Embryonic facial prominence (tissue), 1 donor: ENCODE data around the gene PDLIM4.
A peak's percentile ranks its signal among the peaks of the same experiment; 100 is the strongest.

Experiments used
- DNase-seq: peaks from one replicate; pipeline ENCODE4 v3.0.0-alpha.2; 2016; ENCODE audit errors: extremely low spot score

PDLIM4 gene, protein sequence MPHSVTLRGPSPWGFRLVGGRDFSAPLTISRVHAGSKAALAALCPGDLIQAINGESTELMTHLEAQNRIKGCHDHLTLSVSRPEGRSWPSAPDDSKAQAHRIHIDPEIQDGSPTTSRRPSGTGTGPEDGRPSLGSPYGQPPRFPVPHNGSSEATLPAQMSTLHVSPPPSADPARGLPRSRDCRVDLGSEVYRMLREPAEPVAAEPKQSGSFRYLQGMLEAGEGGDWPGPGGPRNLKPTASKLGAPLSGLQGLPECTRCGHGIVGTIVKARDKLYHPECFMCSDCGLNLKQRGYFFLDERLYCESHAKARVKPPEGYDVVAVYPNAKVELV

DNA sequence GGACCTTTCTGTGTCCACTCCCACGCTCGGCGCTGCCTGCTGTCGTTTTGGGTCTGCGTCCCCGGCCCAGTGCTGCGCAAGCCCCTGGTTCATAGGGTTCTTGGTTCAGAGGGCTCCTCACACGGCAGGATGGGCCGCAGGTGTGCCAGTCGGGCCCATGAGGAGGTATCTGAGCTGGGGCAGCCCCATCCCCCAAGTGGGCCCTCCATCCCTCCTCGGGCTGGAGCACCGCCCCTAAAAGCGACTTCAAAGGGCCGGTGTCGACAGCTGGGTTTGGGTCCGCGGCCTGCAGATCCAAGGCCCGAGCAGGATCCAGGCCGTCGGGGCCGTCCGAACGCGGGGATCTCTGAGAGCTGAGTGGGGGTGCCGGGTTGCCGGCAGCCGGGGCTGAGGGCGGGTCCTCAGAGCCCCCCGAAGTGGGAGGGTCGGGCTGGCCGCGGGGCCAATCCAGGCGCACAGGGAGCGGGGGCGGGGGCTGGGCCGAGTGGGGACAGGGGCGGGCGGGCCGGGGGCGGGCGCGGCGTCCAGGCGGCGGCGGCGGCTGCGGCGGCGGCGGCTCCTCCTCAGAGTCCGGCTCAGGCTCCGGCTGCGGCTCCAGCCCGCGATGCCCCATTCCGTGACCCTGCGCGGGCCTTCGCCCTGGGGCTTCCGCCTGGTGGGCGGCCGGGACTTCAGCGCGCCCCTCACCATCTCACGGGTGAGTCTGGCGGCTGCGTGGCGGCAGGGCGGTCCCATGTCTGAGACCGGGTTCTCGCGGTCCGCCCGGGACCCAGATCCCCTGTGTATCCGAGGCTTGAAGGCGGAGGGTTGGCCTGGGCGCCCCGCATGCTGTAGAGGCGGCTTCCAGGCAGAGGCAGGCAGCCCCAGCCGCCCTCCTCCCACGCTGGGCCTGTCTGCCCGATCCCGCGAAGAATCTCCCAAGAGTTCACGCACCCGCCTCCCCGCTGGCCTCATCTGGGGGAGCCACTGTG is at the start of gene PDLIM4:
Gene PDLIM4 (plus strand): TSS at position 566 of the 971 bp plus-strand sequence. CDS start 39 bp downstream, at position 605.
- no peak for DNase-seq

DNA sequence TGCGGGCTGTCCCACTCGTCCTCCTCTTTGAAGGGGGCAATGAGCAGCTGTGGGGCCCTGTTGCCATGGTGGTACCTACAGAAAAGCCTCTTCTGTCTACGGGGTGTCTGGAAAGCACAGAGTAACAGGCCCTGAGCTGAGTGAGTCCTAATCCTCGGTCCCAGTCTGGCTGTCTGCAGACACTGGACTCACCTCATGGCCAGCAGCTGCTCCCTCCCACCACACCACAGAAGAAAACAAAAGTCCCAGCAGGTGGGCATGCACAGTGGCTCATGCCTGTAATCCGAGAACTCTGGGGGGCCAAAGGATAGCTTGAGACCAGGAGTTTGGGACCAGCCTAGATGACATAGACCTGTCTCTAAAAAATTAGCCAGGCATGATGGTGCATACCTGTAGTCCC is 49.7 kb upstream of the PDLIM4 start:
- DNase-seq = no peak

DNA sequence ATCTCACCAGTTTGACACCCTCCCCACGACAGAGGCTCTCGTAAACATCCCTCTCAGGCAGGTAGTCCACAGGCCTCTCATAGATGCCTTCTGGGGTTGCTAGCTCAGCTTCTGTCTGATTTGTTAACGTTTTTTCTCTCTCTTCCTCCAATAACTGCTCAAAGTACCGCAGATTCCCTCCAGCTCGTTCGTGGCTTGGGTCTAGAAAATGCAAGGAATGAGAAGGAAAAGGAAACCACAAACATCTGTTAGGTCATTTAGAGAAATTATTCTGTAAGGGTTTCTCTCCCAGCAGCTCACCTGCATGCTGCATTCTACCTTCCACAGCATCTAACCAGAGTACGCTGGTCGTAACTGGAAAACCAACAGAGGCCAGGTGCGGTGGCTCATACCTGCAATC is 48.4 kb upstream of the PDLIM4 start:
- DNase-seq = no peak

DNA sequence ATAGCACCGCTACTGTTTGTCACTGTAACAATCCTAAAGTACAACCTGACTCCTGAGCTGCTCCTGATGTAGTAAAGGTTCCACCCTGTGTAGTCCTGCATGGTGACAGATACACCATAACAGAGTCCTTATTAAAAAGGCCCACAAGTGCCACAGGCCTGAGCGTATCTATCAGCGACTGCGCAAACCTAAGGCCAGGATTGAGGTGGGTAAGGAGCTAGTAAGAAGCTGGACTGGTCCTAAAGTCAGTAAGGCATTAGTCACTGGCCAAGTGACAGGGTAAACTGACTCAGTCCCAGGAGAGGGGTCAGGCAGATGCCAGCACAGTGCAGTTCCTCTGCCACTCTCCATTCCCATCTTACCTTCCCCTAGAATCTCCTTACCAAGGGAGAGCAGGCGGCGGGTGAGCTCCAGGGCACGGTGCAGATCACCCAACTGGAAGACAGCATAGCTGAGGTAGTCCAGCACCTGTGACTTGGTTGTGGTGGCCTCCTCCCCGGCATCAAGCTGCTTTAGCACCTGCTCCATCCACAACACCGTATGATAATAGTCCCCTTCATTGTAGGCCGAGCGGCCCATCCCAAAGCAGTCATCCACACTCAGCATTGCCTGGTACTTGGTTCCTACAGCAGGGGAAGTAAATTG is 47.5 kb upstream of the PDLIM4 start:
- DNase-seq = no peak

DNA sequence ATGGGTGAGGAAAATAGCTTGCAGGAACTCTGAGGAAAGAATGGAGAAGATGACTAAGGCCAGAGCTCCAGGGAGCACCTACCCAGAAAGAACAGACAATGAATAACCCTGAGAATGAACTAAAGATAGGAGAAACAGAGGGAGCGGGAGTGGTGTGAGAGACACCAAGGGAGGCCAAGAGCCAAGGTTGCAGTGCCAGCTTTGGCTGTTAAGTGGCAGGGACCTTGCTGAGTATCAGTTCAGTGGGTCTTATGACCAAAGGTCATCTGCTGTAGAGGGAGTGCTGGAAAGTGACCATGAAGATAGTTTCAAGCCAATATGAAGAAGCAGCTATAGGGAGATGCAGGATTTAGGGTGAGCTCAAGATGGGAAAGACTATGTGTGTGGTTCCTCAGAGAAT is 46.6 kb upstream of the PDLIM4 start:
- DNase-seq = no peak

DNA sequence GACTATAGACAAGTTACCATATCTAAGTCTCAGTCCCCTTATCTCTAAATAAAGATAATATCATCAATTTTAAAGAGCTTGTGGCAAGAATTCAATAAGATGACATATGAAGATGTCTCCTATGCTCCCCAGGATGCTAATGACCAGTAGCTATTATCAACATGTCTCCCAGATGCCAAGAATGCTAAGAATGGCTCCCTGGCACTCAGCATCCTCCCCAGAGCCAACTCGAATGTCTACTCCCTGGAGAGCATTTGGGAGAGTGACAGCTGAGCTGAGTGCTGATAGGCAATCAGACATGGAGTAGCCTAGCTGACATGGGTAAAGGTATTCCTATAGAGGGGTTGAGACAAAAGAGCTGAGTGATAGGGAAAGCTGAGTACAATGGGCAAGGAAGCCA is 45.7 kb upstream of the PDLIM4 start:
- DNase-seq = no peak

DNA sequence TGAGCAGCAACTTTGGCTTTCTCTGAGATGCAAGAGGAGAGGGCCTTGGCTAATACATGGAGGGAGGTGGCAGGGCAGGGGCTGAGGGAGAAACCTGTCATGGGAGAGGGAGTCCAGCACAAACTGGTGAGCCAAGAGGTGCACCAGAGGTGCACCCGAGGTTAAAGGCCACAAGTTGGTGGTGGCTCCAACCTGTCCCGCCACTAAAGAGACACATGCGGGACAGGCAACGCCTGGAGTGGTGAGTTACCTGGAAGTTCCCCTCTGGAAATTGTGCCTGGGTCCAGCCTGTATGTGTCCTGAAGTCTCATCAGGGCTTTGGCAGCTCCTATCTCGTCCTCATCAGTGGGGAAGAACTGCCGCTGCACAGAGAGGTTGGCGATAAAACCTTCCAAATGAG is 43.8 kb upstream of the PDLIM4 start:
- DNase-seq = no peak

DNA sequence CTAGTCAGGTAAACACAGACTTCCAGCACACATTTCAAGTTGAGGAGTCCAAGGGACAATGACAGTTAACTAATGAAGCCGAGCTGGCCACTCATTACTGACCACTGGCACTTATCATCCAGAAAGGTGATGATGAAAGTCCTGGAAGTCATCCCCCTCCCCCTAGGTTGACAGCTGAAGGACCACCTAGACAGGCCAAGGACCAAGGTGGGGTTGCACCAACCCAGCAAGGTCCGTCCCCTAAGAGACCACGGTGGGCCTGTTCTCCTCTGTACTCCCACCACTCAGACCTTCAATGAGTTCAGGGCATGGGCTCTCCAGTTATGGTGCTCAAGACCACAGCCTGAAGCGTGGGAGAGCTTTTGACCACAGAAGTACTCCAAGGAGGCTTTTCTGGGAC is 43.0 kb upstream of the PDLIM4 start:
- DNase-seq = no peak

DNA sequence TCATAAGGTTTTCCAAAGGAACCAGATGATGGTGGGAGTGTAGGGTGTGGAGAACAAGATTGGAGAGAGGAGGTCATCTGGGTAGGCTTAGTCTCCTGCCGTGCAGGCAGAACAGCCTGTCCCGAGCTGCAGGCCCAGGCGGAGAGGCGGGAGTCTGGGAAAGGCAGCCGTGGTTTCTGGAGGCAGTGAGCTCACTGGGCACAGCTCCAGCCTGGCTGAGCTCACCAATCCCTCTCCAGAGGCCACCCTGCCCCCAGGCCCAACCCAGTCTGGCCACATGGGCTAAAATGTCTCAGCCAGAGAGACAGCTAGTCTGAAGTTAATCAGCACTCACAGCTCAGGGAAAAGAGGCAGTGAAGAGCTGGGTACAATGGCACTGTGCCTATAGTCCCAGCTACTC is 42.2 kb upstream of the PDLIM4 start:
- no peak for DNase-seq

DNA sequence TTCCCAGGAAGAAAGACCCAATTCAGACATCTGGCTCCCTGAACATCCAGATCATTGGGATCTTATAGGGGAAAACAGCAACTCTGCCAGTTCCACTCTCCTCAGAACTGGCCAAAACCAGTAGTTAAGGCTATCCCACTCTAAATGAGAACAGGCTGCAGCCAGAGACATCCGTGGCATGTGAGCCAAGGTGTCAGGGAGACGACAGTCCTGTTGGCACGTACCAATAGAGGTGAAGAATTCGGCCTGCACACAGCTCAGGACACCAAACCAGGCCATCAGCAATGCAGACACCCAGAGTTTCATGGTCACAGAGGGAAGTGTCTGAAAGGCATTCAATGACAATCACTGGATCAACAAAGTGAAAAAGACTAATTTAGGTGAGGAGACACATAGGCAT is 39.2 kb upstream of the PDLIM4 start:
- no peak for DNase-seq

DNA sequence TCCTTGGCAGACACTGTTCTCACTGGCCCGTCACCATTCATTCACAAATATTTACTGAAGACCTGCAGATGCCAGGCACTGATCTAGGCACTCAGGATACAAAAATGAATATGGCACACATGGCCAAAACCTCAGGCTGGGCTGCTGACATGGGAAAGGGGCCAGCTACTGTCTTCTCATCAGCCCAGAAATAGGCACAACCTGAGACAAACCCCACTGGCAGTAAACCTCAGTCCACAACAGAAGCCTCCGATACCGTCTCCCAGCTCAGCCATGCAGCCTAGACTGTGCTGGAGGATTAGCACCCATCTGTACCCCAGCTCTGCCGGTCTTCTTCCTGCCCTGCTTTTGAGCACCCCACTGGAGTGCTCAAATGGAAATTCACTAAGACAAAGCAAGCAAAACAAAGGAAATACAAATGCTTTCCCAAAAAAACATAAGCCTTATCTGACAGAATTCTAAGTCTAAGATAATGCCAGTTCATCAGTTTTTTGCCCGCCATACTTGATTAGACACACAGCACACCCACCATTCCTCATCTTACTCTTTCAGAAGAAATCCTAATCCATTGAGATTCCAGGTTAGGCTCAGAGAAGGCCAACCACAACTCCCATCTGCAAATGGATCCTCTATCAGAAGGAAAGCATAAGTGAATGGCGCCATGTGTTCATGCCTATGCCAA is 38.1 kb upstream of the PDLIM4 start:
- no peak for DNase-seq

DNA sequence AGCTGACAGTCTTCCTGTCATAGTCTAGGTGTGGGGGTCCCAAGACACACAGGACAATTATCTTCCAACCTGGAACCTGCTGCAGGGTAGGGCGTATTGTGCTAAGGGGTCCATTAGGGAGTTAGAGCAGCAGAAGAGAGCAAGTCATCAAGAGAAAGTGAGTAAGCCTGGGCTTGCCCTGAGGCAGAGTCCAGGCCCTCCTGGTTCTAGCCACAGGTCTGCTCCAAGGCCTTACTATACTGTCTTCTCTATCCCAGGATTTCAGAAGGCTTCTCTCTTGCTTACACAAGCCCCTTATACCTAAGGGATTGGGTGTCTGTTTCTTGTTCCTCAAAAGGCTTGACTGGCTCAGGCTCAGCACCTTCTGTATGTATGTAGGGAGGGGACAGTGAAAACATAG is 37.5 kb upstream of the PDLIM4 start:
- no peak for DNase-seq

DNA sequence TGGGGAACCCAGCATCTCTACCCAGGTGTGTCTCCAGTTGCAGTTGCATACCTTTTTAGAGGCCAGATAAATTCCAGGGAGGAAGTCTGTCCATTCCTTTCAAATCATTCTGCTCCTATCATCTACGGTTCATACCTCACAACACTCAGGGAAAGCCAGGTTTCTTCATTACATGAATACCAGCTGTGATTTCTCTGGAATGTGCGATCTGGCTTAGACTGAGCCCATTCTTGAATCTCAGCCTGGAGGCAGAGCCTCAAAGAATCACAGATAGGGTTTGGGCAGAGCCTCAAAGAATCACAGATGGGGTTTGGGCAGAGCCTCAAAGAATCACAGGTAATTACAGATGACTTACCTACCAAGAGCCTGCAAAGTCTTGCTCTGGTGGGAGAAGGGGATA is 37.0 kb upstream of the PDLIM4 start:
- DNase-seq = no peak

DNA sequence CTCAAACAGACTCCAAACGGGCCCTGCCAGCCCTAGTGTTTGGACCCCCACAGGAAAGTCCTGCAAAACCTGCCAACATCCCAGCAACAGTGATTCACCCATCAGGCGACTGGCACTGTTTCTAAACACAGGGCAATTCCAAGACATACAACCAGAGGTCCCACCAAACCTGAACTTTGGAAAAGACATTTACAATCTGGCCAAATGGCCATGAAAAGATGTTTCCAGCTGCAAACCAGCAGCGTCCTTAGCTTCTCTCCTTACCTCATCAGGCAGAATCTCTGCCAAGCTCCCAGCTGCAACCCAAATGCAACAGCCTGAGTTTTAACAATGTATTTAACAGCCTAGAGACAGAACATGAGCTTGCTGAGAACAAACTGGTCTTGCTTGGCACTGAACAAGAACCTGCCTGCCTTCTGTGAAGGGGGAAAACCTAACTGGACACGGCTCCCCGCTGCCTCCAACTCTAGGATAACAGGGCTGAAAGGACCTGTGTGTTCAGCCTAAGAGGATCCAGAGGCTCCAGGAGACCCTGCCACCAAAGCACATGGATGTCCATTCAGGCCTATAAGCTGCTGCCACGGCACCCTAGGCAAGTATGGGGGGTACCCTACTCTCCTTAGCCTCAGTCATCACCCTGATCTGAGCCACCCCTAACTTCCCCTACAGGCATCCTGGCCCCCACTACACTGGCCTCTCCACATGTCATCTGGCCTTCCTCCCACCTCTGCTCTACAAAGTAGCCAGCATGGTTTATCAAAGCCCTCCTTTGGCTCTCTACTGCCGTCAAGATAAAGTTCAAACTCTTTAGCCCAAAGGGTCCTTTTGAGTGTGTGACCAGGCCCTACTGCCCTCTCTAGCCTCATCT is 35.5 kb upstream of the PDLIM4 start:
- DNase-seq = peak; percentile 37

DNA sequence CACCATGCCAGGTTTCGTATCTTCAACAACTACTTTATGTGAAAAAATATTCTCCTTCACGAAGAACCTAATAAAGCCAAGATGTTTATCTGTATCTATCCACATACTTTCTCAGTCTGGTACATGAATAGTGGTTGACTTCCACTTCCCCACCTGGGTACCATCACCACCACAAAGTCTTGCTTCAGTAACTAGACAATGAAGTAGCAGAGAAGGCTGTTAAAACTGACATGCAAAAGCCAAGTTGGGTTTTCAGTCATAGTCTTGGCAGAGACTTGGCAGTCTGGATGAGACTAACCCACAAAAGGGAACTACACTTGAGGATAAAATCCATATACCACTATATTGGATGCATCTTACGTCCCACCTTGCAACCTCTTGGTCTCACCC is 34.9 kb upstream of the PDLIM4 start:
- no peak for DNase-seq

DNA sequence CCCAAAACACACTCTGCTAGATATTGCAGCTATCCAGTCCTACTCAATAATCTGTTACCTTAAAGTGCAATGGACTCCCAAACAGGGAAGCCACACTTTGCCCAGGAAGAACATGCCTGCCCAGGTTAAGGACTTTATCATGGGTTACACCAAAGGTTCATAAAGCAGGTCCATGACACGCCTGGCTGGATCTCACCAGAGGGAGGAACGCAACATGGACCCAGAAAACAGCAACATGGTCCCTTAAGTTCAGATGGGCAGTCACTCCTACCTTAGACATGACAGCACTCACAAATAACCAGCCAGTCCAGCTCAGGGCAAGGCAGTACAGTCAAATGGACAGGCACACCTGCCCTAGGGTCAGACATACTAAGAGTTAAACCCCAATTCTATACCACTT is 33.6 kb upstream of the PDLIM4 start:
- DNase-seq = no peak

DNA sequence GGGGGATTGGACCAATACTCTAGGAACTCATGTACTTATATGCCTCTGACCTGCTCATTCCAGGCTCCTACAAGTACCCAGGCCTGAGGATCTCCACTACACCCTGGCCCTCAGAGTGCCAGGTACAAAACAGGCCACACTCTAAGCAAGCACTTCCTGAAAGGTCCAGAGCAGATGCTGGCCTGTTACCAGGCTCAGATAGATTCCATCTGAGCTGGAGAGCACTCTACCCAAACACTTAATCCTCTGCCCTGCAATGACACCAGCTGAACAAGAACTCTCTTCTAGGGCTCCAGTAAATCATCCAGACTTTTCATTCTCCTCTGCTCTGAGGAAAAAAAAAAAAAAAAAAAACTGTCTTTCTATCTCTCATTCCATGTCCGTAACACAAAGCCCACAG is 32.8 kb upstream of the PDLIM4 start:
- DNase-seq = no peak

DNA sequence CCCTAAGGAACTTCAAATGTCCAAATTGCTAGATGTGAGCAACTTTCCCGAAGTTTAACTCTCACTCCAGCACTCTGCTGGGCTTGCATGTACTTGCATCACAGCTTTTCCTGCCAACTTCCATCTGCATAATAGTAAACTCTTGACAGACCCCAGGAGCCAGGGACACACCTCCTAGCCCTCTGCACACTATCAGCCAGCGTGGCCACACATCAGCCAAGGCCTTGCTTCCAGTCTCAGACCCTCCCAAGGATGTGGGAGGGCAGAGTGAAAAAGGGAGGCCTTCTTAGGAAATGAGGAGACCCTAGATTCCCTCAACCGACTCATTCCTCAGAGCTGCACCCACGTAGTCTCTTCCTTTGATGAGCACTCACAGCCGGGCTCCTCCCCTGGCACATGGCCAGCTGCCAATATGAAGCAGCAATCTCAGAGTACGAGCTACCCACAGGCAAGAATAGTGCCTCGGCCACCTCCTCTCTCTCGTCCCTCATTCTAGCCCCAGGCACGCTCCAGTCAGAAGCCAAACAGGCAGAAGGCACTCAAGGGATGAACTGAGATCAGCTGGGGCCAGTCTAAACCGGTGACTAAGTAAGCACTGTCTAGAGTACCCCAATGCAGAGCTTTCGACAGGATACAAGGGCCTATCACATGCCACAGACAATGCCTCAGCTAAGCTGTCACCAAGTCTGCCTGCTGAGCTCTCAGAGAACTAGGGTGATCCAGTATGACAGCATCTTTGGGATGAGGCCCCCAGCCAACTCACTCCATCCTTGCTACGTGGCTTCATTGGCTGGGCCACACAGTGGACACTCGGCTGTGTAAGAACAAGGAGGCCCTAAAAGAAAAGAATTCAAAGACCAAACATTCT is 32.1 kb upstream of the PDLIM4 start:
- DNase-seq = no peak

DNA sequence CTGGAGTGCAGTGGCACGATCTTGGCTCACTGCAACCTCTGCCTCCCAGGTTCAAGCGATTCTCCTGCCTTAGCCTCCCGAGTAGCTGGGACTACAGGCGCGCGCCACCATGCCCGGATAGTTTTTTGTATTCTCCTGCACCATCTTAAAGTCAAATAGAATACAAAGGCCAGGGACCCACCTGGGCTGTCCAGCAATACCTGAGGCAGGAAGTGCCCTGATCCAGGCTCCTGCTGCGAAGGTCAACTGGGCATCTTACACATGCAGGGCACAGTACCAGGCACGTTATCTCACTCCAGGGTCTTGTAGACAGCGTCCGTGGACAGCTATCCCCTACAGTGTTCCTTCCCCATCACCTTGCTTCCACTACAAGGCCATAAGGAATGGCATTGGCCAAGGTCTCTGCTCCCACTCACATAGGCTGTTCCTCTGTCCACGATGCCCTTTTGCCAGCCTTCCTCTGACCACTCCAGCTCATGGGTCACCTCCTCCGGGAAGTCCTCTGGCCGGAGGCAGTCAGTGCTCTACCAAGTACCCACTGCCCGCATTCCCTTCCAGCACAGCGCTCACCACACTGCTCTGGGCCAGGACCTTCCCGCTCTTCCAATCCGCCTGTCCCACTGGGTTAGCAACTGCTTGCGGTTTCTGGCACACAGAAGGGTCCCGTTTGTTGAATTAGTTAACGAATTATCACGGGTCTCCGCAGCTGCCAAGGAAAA is 30.8 kb upstream of the PDLIM4 start:
- DNase-seq = no peak

DNA sequence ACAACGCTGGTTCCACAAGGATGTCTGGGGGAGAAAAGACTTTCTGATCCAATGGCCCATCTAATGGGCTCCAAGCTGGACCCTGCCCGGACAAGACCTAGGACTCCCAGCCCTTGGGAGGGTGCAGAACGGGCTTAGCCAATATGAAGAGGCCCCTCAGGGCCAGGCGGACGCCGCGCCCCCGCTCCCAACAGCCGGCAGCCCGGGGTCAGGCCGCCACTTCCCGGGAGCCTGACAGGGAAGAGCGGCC is 30.3 kb upstream of the PDLIM4 start:
- no peak for DNase-seq
